HG03139 (cell line): Measurements from ENCODE around the gene PIGS.

Experiments
- ATAC-seq: cut with Tn5 transposase; IDR thresholded peaks from one replicate; pipeline ENCODE4 v1.9.1; 2021; ENCODE audit not compliant: unreplicated experiment

PIGS gene

DNA sequence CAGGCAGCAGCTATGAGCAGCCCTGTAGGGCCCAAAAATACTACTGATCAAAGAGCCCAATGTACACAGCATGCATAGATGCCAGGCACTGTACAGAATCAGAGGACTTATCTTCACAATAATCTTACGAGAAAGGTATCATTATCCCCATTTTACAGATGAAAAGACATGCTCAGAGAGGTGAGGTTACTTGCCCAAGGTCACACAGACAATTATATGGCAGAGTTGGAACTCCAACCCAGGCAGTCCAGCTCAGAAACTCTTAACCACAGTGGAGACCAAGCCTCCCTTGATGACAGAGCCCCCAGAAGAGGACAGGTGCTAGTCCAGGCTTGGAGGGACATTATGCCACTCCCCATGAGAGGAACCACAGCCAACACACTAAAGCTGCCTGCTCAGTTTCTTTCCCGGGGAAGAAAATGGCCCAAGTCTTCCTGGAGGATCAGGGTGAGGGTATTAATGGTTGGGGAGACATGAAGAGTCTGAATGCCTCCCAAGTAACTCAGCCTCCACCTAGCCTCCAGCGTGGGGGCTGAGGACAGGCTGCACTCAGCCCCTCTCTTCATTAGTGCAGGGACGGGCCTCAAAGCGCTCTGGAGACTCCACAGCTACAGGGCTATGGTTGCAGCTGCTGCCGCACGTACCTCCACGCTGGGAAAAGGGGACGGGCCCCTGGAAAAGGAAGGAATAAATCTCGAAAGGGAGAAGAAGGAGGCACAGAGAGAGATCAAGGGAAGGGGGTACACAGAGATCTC is 19.7 kb downstream of the PIGS start:
- ATAC-seq = no peak

- ATAC-seq = no peak
Measured at GRCh38 chr17:28550858-28551257, 20.5 kb downstream of the PIGS start.

DNA sequence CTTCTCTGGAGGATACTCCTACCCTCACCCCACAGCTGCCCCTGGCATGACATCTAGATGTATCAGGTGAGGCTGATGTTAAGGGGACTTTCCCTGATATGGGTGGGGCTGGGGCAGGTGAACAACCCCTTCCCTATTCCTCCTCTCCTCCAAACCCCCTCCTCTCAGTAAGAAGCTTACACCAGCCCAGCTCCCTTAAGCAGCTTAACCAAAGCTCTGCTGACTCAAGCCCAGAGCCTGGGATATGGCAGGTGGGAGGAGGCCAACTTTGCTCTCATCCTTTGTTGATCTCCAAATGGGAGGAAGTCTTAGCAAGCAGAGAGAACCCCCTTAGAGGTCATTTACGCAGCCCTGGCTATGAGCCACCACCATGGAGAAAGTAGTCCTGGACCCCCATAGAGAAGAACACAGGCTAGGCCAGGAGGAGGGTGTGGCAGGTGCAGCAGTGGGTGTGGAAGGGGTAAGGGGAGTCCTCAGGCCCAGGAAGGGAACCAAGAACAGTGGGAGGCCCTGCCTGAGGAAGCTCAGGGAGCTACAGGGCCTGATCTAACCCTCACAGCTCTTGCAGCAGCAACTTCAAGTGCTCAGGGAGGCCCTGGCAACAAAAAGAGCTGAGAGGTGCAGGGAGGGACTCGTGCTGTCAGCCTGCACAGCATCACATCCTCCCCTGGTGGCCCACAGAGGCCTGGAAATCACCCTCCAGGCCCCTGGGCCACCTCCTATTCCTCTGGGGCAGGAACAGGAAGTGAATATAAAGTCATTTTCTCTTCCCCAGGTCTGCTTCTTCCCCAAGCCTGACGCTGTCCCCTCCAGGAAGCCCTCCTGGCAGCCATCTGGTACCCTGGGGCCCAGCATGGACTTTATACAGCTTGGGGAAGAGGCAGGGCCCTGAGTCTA is 21.8 kb downstream of the PIGS start:
- ATAC-seq = no peak

- ATAC-seq = no peak
Measured at GRCh38 chr17:28548417-28549130, 22.8 kb downstream of the PIGS start.

DNA sequence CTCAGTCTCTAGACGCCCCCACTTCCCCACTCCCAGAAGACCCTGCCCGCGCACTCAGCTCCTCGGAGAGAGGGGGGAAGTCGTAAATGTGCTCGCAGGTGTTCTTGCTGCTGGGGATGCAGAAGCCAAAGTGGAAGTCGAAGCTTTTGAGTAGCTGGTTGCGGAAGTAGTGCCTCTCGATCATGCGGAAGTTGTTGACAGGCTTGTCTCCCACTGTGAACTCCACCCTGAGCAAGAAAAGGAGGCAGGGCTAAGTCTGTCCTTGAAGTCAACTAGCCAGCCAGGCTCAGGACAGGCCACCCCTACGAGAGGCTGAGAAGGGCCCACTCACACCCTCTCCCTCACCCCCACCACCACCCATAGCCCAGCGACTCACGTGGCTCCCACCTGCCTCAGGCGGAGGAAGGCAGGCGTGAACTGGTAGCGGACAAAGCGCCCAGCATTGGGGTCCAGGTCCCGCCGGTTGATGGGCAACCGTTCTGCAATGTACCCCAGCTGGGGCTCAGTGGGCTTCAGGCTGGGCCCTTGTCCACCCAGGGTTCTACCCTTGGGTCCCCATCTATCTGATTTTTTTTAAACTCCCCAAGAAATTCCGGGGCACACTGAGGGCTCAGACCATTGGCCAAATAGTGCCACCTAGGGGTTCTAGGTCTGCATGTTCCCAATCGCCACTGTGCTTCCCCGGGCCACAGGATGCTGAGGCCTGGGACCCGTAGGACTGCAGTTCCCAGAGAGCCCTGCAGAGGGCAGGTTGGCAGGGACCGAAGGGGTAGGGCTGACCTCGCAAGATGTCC is 23.5 kb downstream of the PIGS start:
- no peak for ATAC-seq

DNA sequence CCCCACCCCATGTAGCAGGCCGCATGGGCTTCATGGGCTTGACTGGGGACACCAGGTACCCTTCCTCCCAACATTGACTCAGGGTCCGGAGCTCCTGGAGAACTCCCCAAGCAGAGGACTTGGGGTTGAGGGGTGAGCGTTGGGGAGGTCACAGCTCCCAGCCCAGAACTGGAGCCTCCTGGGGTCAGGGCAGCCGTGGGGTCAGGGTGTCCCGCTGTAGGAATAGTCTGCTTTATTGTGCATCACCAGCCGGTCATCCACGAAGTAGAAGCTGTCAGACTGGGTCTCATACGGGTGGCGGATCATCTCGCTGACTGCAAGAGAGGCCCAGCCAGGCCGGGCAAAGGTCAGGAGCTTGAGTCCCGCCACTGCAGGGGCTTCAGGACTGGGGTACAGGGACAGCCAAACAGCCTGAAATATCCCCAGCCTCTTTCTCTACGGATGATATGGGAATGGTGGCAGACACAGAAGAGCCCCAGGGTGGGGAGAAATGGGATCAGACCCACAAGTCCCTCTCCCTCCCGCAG is 24.2 kb downstream of the PIGS start:
- no peak for ATAC-seq

GRCh38 chr17:28545787-28546415 is 25.4 kb downstream of the PIGS start:
- no peak for ATAC-seq

GRCh38 chr17:28545141-28545503 is 26.2 kb downstream of the PIGS start:
- no peak for ATAC-seq

GRCh38 chr17:28544402-28545140 is 26.8 kb downstream of the PIGS start:
- no peak for ATAC-seq

DNA sequence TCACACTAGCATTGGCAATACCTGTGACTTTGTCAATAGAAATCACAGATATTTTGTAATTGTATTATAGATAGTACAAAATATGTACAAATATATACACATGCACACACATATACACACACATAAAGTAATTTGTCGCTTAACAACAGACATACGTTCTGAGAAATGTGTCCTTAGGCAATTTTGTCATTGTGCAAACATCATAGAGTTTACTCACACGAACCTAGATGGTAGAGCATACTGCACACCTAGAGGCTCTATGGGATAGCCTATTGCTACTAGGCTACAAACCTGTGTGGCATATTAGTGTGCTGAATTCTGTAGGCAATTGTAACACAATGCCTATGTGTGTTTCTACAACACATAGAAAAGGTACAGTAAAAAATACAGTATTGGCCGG is 29.9 kb downstream of the PIGS start:
- ATAC-seq = no peak

- ATAC-seq = no peak
Measured at GRCh38 chr17:28540231-28540630, 31.1 kb downstream of the PIGS start.

DNA sequence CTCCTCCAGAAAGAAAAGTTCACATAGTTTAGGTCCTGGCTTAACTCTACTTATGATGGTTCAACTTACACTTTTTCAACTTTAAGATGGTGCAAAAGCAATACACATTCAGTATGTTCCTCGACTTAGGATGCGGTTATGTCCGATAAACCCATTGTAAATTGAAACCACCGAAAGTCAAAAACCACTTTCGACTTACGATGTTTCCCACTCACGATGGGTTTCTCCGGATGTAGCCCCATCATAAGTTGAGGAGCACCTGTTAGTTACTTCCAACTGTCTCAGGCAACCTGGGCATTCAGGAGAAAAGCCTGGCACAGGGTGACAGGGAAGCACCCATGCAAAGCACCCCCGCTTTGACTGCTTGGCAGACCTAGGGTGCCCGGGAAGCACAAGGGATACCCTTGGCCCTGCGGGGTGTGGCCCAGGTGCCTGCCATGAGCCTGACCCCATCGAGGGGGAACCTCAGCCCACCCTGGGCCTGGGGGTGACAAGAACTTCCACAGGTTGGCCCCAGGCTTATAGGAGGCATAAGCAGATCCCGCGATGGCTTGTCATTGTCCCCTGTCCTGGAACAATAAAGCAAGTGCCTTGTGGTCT is 32.9 kb downstream of the PIGS start:
- ATAC-seq = no peak

DNA sequence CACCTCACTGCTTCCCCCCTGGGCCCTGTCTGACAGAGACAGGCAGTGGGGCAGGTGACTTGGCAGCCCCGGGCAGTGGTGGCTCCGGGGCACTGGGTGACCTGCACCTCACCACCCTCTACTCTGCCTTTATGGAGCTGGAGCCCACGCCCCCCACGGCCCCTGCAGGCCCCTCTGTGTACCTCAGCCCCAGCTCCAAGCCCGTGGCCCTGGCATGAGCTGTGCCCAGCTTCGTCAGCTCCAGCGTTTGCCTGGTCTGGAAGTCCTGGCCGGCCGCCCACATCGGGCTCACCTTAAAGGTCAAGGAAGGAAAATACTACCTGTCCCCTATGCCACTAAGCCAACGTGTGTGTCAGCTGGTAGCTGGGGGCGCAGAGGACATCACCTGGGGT is 34.1 kb downstream of the PIGS start:
- ATAC-seq = no peak

- no peak for ATAC-seq
Measured at GRCh38 chr17:28536532-28537218, 34.6 kb downstream of the PIGS start.

- ATAC-seq = no peak
Measured at GRCh38 chr17:28534740-28535375, 36.5 kb downstream of the PIGS start.

DNA sequence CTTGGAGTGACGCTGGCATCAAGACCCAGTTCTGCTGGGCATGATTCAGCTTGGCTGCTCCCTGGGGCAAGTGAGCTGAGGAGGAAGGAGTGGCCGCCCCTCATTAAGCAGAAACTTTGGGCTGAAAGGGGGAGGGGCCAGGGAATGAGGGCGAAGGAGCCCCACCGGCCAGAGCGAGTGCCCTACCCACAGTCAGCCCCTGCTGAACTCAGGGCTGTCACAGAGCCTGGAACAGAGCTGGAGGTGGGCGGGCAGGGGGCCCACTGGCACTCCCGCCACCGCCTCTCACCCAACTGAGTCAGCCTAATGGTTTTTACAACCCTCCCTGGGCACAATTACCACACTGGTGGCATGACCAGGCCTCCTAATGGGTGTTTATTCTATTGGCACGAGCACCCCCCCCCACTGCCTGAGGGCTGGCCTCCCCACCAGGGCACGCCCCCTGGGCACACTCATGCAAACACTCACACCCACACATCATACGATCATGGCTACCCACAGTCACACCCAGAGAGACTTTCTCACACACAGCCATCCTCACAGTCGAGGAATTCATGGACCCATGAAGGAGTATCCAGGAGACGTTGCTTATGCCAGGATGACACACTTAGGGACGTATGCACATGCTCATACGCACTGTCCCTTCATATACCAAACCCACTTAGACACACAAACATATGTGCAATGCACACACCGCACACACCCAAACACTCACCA is 38.1 kb downstream of the PIGS start:
- ATAC-seq = no peak
